Neuronal stem cell (in vitro differentiated cells): ENCODE results near the gene CDA.
A peak's percentile ranks its signal among the peaks of the same experiment; 100 is the strongest.

Source experiments
- DNase-seq: peaks from one replicate; pipeline ENCODE4 v3.0.0-alpha.2; 2013; ENCODE audit warnings: low spot score
- H2AFZ ChIP-seq: one replicate; pipeline ENCODE4 v1.6.1; 2013; ENCODE audit warnings: mild to moderate bottlenecking, low read length, inconsistent platforms
- H2AK5ac ChIP-seq: 2 replicates; pipeline ENCODE4 v1.6.1; 2013; ENCODE audit warnings: low read depth, mild to moderate bottlenecking, inconsistent platforms, low read length, moderate library complexity, mixed read lengths
- H2BK120ac ChIP-seq: 2 replicates; pipeline ENCODE4 v1.6.1; 2013; ENCODE audit warnings: low read depth, mild to moderate bottlenecking, inconsistent platforms, low read length, moderate library complexity, mixed read lengths
- H2BK12ac ChIP-seq: one replicate; pipeline ENCODE4 v1.6.1; 2013; ENCODE audit warnings: low read length, inconsistent platforms
- H2BK15ac ChIP-seq: 2 replicates; pipeline ENCODE4 v1.6.1; 2013; ENCODE audit warnings: mild to moderate bottlenecking, low read length, inconsistent platforms, mixed read lengths
- H2BK5ac ChIP-seq: one replicate; pipeline ENCODE4 v1.6.1; 2013; ENCODE audit warnings: inconsistent platforms, mild to moderate bottlenecking, low read length, moderate library complexity
- H3K14ac ChIP-seq: one replicate; pipeline ENCODE4 v1.6.1; 2013; ENCODE audit warnings: low read length, inconsistent platforms
- H3K18ac ChIP-seq: 2 replicates; pipeline ENCODE4 v1.6.1; 2013; ENCODE audit warnings: low read length, inconsistent platforms
- H3K23ac ChIP-seq: 2 replicates; pipeline ENCODE4 v1.6.1; 2013; ENCODE audit warnings: low read depth, mild to moderate bottlenecking, mixed read lengths, low read length, inconsistent platforms; ENCODE audit not compliant: poor library complexity
- H3K27ac ChIP-seq: replicated peaks from 3 replicates; pipeline ENCODE4 v1.5.1; 2013; ENCODE audit warnings: low read length, inconsistent platforms
- H3K27me3 ChIP-seq, 3 experiments: 2 replicates each; pipeline ENCODE4 v1.6.1; 2013; ENCODE audit warnings: low read length in 3 of 3, mild to moderate bottlenecking in 2 of 3, inconsistent platforms in 1 of 3, low read depth in 1 of 3, mixed read lengths in 1 of 3, moderate library complexity in 1 of 3; ENCODE audit not compliant: control insufficient read depth in 3 of 3, insufficient read depth in 3 of 3
- H3K36me3 ChIP-seq, 2 donors: replicated peaks in 1 of 2; 2 replicates each; pipeline ENCODE4 v1.6.1; 2013; ENCODE audit warnings: low read length in 2 of 2; ENCODE audit not compliant: control insufficient read depth in 2 of 2, insufficient read depth in 2 of 2
- H3K4ac ChIP-seq: 2 replicates; pipeline ENCODE4 v1.6.1; 2013; ENCODE audit warnings: inconsistent platforms, mild to moderate bottlenecking, low read length, moderate library complexity
- H3K4me1 ChIP-seq, 2 donors: 1 replicate in 1 of 2; 2 replicates in 1 of 2; pipeline ENCODE4 v1.6.1; 2013; ENCODE audit warnings: low read length in 2 of 2, low read depth in 1 of 2; ENCODE audit not compliant: control insufficient read depth in 2 of 2, insufficient read depth in 1 of 2
- H3K4me2 ChIP-seq: one replicate; pipeline ENCODE4 v1.6.1; 2013; ENCODE audit warnings: mild to moderate bottlenecking, low read length, inconsistent platforms; ENCODE audit not compliant: insufficient read depth, poor library complexity, severe bottlenecking
- H3K4me3 ChIP-seq, 2 donors: 2 replicates each; pipeline ENCODE4 v1.5.1; 2013; ENCODE audit warnings: low read length in 2 of 2, mild to moderate bottlenecking in 2 of 2, inconsistent platforms in 1 of 2, moderate library complexity in 1 of 2
- H3K79me1 ChIP-seq: one replicate; pipeline ENCODE4 v1.6.1; 2013; ENCODE audit warnings: low read depth, mild to moderate bottlenecking, inconsistent platforms, low read length, moderate library complexity
- H3K9ac ChIP-seq: one replicate; pipeline ENCODE4 v1.6.1; 2013; ENCODE audit warnings: mild to moderate bottlenecking, low read depth, low read length, inconsistent platforms; ENCODE audit not compliant: poor library complexity
- H3K9me3 ChIP-seq, 2 donors: replicated peaks in 1 of 2; 2 replicates each; pipeline versions ENCODE3 to v1.6.1; 2013; ENCODE audit warnings: low read length in 2 of 2, mild to moderate bottlenecking in 2 of 2, inconsistent platforms in 1 of 2, low read depth in 1 of 2, mixed read lengths in 1 of 2, moderate library complexity in 1 of 2; ENCODE audit not compliant: control insufficient read depth in 2 of 2, insufficient read depth in 1 of 2
- H4K8ac ChIP-seq: one replicate; pipeline ENCODE4 v1.6.1; 2013; ENCODE audit warnings: low read depth, mild to moderate bottlenecking, inconsistent platforms, low read length, moderate library complexity
- H4K91ac ChIP-seq: one replicate; pipeline ENCODE4 v1.6.1; 2013; ENCODE audit warnings: low read length, low read depth, mild to moderate bottlenecking, inconsistent platforms; ENCODE audit not compliant: poor library complexity
- WGBS, 2 donors: extraction: QIAGEN DNeasy Blood & Tissue Kit; methylation state at CpG; one replicate each; pipeline ENCODE4 v1.1.7; 2013; ENCODE audit warnings: missing lambda C conversion rate in 2 of 2, mixed read lengths in 1 of 2; ENCODE audit not compliant: insufficient read length in 2 of 2, insufficient replicate concordance in 1 of 2; ENCODE audit errors: extremely low coverage in 2 of 2; 5-methylcytosine and 5-hydroxymethylcytosine counted together

Gene CDA

DNA sequence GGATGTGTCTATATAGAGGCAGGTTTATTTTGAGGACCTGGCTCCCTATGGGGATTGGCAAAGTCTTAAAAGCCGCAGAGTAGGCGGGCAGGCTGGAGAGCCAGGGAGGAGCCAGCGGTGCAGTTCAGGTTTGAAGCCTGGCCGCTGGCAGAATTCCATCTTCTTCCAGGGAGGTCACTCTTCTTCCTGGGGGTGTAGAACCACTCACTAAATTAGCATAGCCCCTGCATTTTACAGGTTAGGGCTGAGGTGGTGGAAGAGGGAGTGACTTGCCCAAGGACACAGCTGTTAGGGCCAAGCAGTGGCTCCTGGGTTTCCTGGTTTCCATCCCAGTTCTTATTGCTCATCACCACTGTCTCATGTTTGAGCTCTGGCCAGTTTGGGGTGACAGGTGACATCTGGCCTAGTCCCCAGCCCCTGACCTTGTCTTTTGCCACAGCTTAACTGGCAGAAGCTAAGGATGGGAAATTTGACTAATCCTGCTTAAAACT is 45.7 kb downstream of the CDA start:
- peaks cover 9% of the 10 kb centered on the region in 2 donors for H3K36me3 ChIP-seq
- no peak overlapping the region for H2AK5ac ChIP-seq
- peak overlapping the region; percentile 76 for H3K4me2 ChIP-seq
- peaks cover 0 to 4% of the 10 kb centered on the region in 2 donors for H3K4me1 ChIP-seq
- no peak overlapping the region for H4K8ac ChIP-seq
- H3K23ac ChIP-seq = no peak overlapping the region
- H3K27ac ChIP-seq = no peak overlapping the region
- no peak overlapping the region for H3K4ac ChIP-seq
- H2BK5ac ChIP-seq = no peak overlapping the region
- H2BK120ac ChIP-seq = no peak overlapping the region
- H3K9me3 ChIP-seq = no peaks in the 10 kb centered on the region
- H3K79me1 ChIP-seq = peaks cover 1% of the 10 kb centered on the region
- no peak overlapping the region for H4K91ac ChIP-seq
- H2AFZ ChIP-seq = peak overlapping the region; percentile 98
- DNase-seq = no peak
- no peak overlapping the region for H2BK15ac ChIP-seq
- H3K9ac ChIP-seq = no peak overlapping the region
- no peak overlapping the region for H3K18ac ChIP-seq
- peak overlapping the region; percentile 13 to 66 for H3K4me3 ChIP-seq
- H2BK12ac ChIP-seq = no peak overlapping the region
- H3K27me3 ChIP-seq = no peaks in the 10 kb centered on the region
- WGBS, 2 donors = no CpG with 5 or more reads among the region's 4 CpGs
- H3K14ac ChIP-seq = no peak overlapping the region

GRCh38 chr1:20636785-20637347 is 48.0 kb downstream of the CDA start:
- Histone ChIP-seq H3K79me1 (peaks cover 1% of the 10 kb centered on the region), H3K27me3 (no peaks in the 10 kb centered on the region), H2AK5ac (no peak overlapping the region), H3K9me3 (no peaks in the 10 kb centered on the region), H3K4me2 (no peak overlapping the region), H2AFZ (no peak overlapping the region), H3K14ac (no peak overlapping the region), H2BK5ac (no peak overlapping the region), H4K91ac (no peak overlapping the region), H3K18ac (no peak overlapping the region), H3K4me3 (no peak overlapping the region), H3K4me1 (peaks cover 0 to 4% of the 10 kb centered on the region in 2 donors), H3K27ac (no peak overlapping the region), H2BK12ac (no peak overlapping the region), H4K8ac (no peak overlapping the region), H2BK120ac (no peak overlapping the region), H3K36me3 (peaks cover 9 to 11% of the 10 kb centered on the region in 2 donors), H2BK15ac (no peak overlapping the region), H3K9ac (no peak overlapping the region), H3K23ac (no peak overlapping the region), H3K4ac (no peak overlapping the region)
- DNase-seq = no peak
- WGBS, 2 donors = no CpG with 5 or more reads among the region's 8 CpGs

- Histone ChIP-seq H3K18ac (no peak overlapping the region), H4K8ac (no peak overlapping the region), H3K27me3 (no peaks in the 10 kb centered on the region), H3K14ac (no peak overlapping the region), H3K79me1 (no peaks in the 10 kb centered on the region), H2BK120ac (no peak overlapping the region), H3K4me1 (no peaks in the 10 kb centered on the region), H2BK15ac (no peak overlapping the region), H2AFZ (no peak overlapping the region), H3K9me3 (no peaks in the 10 kb centered on the region), H2AK5ac (no peak overlapping the region), H2BK5ac (no peak overlapping the region), H4K91ac (no peak overlapping the region), H3K23ac (no peak overlapping the region), H3K4ac (no peak overlapping the region), H2BK12ac (no peak overlapping the region), H3K4me2 (no peak overlapping the region), H3K9ac (no peak overlapping the region), H3K36me3 (peaks cover 14 to 15% of the 10 kb centered on the region in 2 donors), H3K27ac (no peak overlapping the region), H3K4me3 (no peak overlapping the region)
- WGBS, 2 donors = no CpG with 5 or more reads among the region's 6 CpGs
- DNase-seq = peak; percentile 64
Measured at GRCh38 chr1:20640183-20640597, 51.3 kb downstream of the CDA start.

- no peak overlapping the region for H3K4ac ChIP-seq
- DNase-seq = no peak
- H4K91ac ChIP-seq = no peak overlapping the region
- H3K79me1 ChIP-seq = no peaks in the 10 kb centered on the region
- no peak overlapping the region for H2AFZ ChIP-seq
- no peak overlapping the region for H2BK12ac ChIP-seq
- no peak overlapping the region for H3K18ac ChIP-seq
- no peak overlapping the region for H2BK5ac ChIP-seq
- no peak overlapping the region for H3K23ac ChIP-seq
- H4K8ac ChIP-seq = no peak overlapping the region
- no peak overlapping the region for H2BK120ac ChIP-seq
- no peak overlapping the region for H3K14ac ChIP-seq
- H3K4me1 ChIP-seq = no peaks in the 10 kb centered on the region
- H2BK15ac ChIP-seq = no peak overlapping the region
- H3K9ac ChIP-seq = no peak overlapping the region
- no CpG with 5 or more reads among the region's 10 CpGs for WGBS, 2 donors
- no peaks in the 10 kb centered on the region for H3K27me3 ChIP-seq
- H3K9me3 ChIP-seq = no peaks in the 10 kb centered on the region
- H3K27ac ChIP-seq = no peak overlapping the region
- H2AK5ac ChIP-seq = no peak overlapping the region
- no peak overlapping the region for H3K4me2 ChIP-seq
- H3K4me3 ChIP-seq = no peak overlapping the region
- peaks cover 17 to 19% of the 10 kb centered on the region in 2 donors for H3K36me3 ChIP-seq
Measured at GRCh38 chr1:20641975-20642374, 53.1 kb downstream of the CDA start.
